ENCODE results near the gene PERM1.

PERM1 gene

GRCh38 chr1:932776-933602 lies 48.9 kb downstream of the PERM1 start:
- DNase-seq (ENCODE audit: low read depth), result no peak

GRCh38 chr1:932173-932510 lies 49.8 kb downstream of the PERM1 start:
- no peak for DNase-seq (ENCODE audit: low read depth)

- DNase-seq (ENCODE audit: low read depth), result no peak
Measured at GRCh38 chr1:931380-932172, 50.3 kb downstream of the PERM1 start.

GRCh38 chr1:930633-931138 lies 51.2 kb downstream of the PERM1 start:
- DNase-seq (ENCODE audit: low read depth), result no peak

- DNase-seq (ENCODE audit: low read depth), result no peak
Measured at GRCh38 chr1:929712-930632, 51.9 kb downstream of the PERM1 start.

- no peak for DNase-seq (ENCODE audit: low read depth)
Measured at GRCh38 chr1:928825-929661, 52.9 kb downstream of the PERM1 start.

GRCh38 chr1:927748-928147 lies 54.1 kb downstream of the PERM1 start:
- DNase-seq (ENCODE audit: low read depth), result no peak

GRCh38 chr1:927234-927633 lies 54.7 kb downstream of the PERM1 start:
- DNase-seq (ENCODE audit: low read depth), result no peak

- DNase-seq (ENCODE audit: low read depth), result peak; percentile 67
Measured at GRCh38 chr1:925561-926421, 56.1 kb downstream of the PERM1 start.
